OCI-LY3 (cell line): ENCODE data around the gene NRG3.

ENCODE experiments used
- H2AFZ ChIP-seq: fragments of 200-600, 300-600 bp; shearing (Covaris generic); 2 replicates; pipeline ENCODE4 v1.6.0; 2014; ENCODE audit warnings: antibody characterized with exemption, low read depth, low read length
- H3K27ac ChIP-seq: fragments of 200-600, 300-600 bp; sonication (generic); 2 replicates; pipeline ENCODE4 v1.5.1; 2014; ENCODE audit warnings: mild to moderate bottlenecking, low read length, moderate library complexity, mixed read lengths
- H3K27me3 ChIP-seq: fragments of 200-600, 300-600 bp; sonication (generic); 2 replicates; pipeline ENCODE4 v1.6.1; 2014; ENCODE audit warnings: low read depth, low read length, mixed read lengths
- H3K36me3 ChIP-seq: fragments of 200-600, 300-600 bp; sonication (generic); replicated peaks from 2 replicates; pipeline ENCODE3; 2014; ENCODE audit warnings: low read depth, low read length, mixed read lengths
- H3K4me1 ChIP-seq: fragments of 300-600, 200-600 bp; sonication (generic); 2 replicates; pipeline ENCODE4 v1.6.1; 2014; ENCODE audit warnings: low read length, mixed read lengths
- H3K4me2 ChIP-seq: fragments of 200-600, 300-600 bp; sonication (generic); 2 replicates; pipeline ENCODE4 v1.6.1; 2014; ENCODE audit warnings: low read length, mixed read lengths
- H3K4me3 ChIP-seq: fragments of 300-600, 200-600 bp; sonication (generic); 2 replicates; pipeline ENCODE4 v1.5.1; 2014; ENCODE audit warnings: antibody characterized with exemption, mild to moderate bottlenecking, low read length, moderate library complexity
- H3K79me2 ChIP-seq: fragments of 300-600, 200-600 bp; shearing (Covaris generic); 2 replicates; pipeline ENCODE4 v1.6.1; 2014; ENCODE audit warnings: mild to moderate bottlenecking, low read length, mixed read lengths
- H3K9ac ChIP-seq: fragments of 300-600, 200-600 bp; shearing (Covaris generic); 2 replicates; pipeline ENCODE4 v1.6.0; 2014; ENCODE audit warnings: mild to moderate bottlenecking, low read length, moderate library complexity
- H3K9me3 ChIP-seq: fragments of 200-600, 300-600 bp; shearing (Covaris generic); 2 replicates; pipeline ENCODE4 v1.6.1; 2014; ENCODE audit warnings: low read length, mixed read lengths; ENCODE audit not compliant: insufficient read depth
- H4K20me1 ChIP-seq: fragments of 200-600, 300-600 bp; sonication (generic); 2 replicates; pipeline ENCODE4 v1.6.1; 2016; ENCODE audit warnings: low read length, mixed read lengths; ENCODE audit not compliant: insufficient read depth
- CTCF ChIP-seq: fragments of 200-600, 300-600 bp; sonication (generic); IDR thresholded peaks from 2 replicates; pipeline ENCODE4 v1.5.1; 2014; ENCODE audit warnings: antibody characterized with exemption, low read length, low read depth
- EZH2phosphoT487 ChIP-seq: fragments of 200-600 bp; shearing (Covaris generic); IDR thresholded peaks from 2 replicates; pipeline ENCODE4 v1.6.1; 2018; ENCODE audit warnings: antibody characterized with exemption, mixed run types, low read depth

Gene NRG3

GRCh38 chr10:82551506-82551905, 676.5 kb downstream of the NRG3 start:
- H3K27ac ChIP-seq = no peak overlapping the region
- H4K20me1 ChIP-seq = no peaks in the 10 kb centered on the region
- H3K79me2 ChIP-seq = no peaks in the 10 kb centered on the region
- no peak overlapping the region for H3K9ac ChIP-seq
- no peaks in the 10 kb centered on the region for H3K4me1 ChIP-seq
- H3K36me3 ChIP-seq = no peaks in the 10 kb centered on the region
- no peak overlapping the region for H3K4me3 ChIP-seq
- no peak overlapping the region for H3K4me2 ChIP-seq
- no peaks in the 10 kb centered on the region for H3K9me3 ChIP-seq
- TF ChIP-seq EZH2phosphoT487 (no peak), CTCF (no peak)
- no peaks in the 10 kb centered on the region for H3K27me3 ChIP-seq
- no peak overlapping the region for H2AFZ ChIP-seq

GRCh38 chr10:82552267-82552666, 677.3 kb downstream of the NRG3 start:
- H3K36me3 ChIP-seq = no peaks in the 10 kb centered on the region
- no peaks in the 10 kb centered on the region for H4K20me1 ChIP-seq
- no peak overlapping the region for H2AFZ ChIP-seq
- no peaks in the 10 kb centered on the region for H3K4me1 ChIP-seq
- no peaks in the 10 kb centered on the region for H3K27me3 ChIP-seq
- H3K9ac ChIP-seq = no peak overlapping the region
- no peak overlapping the region for H3K4me3 ChIP-seq
- no peak for TF ChIP-seq EZH2phosphoT487
- TF ChIP-seq CTCF = no peak
- H3K9me3 ChIP-seq = no peaks in the 10 kb centered on the region
- no peak overlapping the region for H3K4me2 ChIP-seq
- H3K79me2 ChIP-seq = no peaks in the 10 kb centered on the region
- H3K27ac ChIP-seq = no peak overlapping the region

- Histone ChIP-seq H3K4me2 (no peak overlapping the region), H3K36me3 (no peaks in the 10 kb centered on the region), H3K27me3 (no peaks in the 10 kb centered on the region), H3K4me1 (no peaks in the 10 kb centered on the region), H4K20me1 (no peaks in the 10 kb centered on the region), H3K27ac (no peak overlapping the region), H3K9me3 (no peaks in the 10 kb centered on the region), H3K4me3 (no peak overlapping the region), H3K9ac (no peak overlapping the region), H2AFZ (no peak overlapping the region), H3K79me2 (no peaks in the 10 kb centered on the region)
- TF ChIP-seq CTCF (no peak), EZH2phosphoT487 (no peak)
Measured at GRCh38 chr10:82554381-82554780, 679.4 kb downstream of the NRG3 start.

- no peak overlapping the region for H3K4me2 ChIP-seq
- H3K27me3 ChIP-seq = no peaks in the 10 kb centered on the region
- TF ChIP-seq EZH2phosphoT487 (no peak), CTCF (no peak)
- H3K4me3 ChIP-seq = no peak overlapping the region
- no peaks in the 10 kb centered on the region for H3K36me3 ChIP-seq
- H3K79me2 ChIP-seq = no peaks in the 10 kb centered on the region
- H3K9ac ChIP-seq = no peak overlapping the region
- no peak overlapping the region for H2AFZ ChIP-seq
- H3K9me3 ChIP-seq = no peaks in the 10 kb centered on the region
- no peak overlapping the region for H3K27ac ChIP-seq
- H4K20me1 ChIP-seq = no peaks in the 10 kb centered on the region
- no peaks in the 10 kb centered on the region for H3K4me1 ChIP-seq
Measured at GRCh38 chr10:82558014-82558607, 683.1 kb downstream of the NRG3 start.
